ENCODE measurements around the gene FASTKD1. TPM values are rescaled to one million over a fixed set of nuclear protein-coding genes. Genes with fewer than 3 reads are reported as not detected.

The FASTKD1 gene
- total and polyA plus RNA-seq, 3 donors from 2014 or later: 24.8 to 40.2 (median 31.2) TPM

DNA sequence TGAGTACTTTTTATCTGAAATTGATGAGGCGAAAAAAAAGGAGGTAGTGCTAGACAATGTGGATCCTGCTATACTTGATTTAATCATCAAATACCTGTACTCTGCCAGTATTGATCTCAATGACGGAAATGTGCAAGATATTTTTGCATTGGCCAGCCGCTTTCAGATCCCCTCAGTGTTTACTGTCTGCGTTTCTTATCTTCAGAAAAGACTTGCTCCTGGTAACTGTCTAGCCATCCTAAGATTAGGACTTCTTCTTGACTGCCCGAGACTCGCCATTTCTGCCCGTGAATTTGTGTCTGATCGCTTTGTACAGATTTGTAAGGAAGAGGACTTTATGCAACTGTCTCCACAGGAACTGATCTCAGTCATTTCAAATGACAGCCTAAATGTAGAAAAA lies 63.7 kb downstream of the FASTKD1 start:
- no peak overlapping the region for H3K27ac ChIP-seq
- no peaks in the 10 kb centered on the region for H3K9me3 ChIP-seq
- H3K4me1 ChIP-seq: no peaks in the 10 kb centered on the region
- intact Hi-C loops (cut with DNase I; ENCODE audit: low total_unique reads): no loop called here
- no peak for TF ChIP-seq POLR2A (IDR thresholded peaks at IDR 0.05)
- TF ChIP-seq, protein P1, sequence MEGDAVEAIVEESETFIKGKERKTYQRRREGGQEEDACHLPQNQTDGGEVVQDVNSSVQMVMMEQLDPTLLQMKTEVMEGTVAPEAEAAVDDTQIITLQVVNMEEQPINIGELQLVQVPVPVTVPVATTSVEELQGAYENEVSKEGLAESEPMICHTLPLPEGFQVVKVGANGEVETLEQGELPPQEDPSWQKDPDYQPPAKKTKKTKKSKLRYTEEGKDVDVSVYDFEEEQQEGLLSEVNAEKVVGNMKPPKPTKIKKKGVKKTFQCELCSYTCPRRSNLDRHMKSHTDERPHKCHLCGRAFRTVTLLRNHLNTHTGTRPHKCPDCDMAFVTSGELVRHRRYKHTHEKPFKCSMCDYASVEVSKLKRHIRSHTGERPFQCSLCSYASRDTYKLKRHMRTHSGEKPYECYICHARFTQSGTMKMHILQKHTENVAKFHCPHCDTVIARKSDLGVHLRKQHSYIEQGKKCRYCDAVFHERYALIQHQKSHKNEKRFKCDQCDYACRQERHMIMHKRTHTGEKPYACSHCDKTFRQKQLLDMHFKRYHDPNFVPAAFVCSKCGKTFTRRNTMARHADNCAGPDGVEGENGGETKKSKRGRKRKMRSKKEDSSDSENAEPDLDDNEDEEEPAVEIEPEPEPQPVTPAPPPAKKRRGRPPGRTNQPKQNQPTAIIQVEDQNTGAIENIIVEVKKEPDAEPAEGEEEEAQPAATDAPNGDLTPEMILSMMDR (IDR thresholded peaks at IDR 0.05): no peak
- no peaks in the 10 kb centered on the region for H3K36me3 ChIP-seq (ENCODE audit: low read depth, missing control alignments)
- WGBS, 2 donors: 86 to 91% methylated on average over 8 of the region's 8 CpGs
- no peak for DNase-seq
- no peak overlapping the region for H3K4me3 ChIP-seq
- H3K27me3 ChIP-seq: no peaks in the 10 kb centered on the region

DNA sequence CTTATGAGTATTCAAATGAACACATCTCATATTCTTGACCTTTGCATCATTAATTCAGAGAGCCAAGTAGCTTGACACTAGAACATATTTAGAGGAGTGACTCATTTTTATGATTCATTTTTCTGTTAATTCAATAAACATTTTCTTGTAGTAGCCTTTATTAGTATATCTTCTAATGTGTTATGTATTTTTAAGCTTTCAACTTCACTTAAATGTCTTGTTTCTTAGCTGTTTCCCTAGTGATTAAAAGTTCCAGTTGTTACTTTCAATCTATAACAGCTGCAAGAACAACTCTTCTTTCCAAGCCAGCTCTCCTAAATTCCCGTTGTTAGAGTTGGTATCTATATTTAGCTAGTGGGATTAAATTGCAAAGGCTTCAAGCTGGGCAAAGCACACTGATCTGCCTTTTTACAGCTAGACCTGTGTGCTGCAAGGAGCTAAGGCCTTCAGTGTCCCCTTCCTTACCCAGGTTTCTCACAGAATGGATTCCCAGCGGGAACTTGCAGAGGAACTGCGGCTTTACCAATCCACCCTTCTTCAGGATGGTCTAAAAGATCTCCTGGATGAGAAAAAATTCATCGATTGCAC lies 64.3 kb downstream of the FASTKD1 start, which contains the start of gene KLHL41:
Gene KLHL41 (plus strand): TSS at position 405 of the 588 bp plus-strand sequence. CDS start 77 bp downstream, at position 482.
- DNase-seq: no peak
- Histone ChIP-seq H3K36me3 (ENCODE audit: low read depth, missing control alignments) (no peaks in the 10 kb centered on the region), H3K27ac (no peak within 1 kb of the TSS), H3K27me3 (no peaks in the 10 kb centered on the region), H3K9me3 (no peaks in the 10 kb centered on the region), H3K4me3 (no peak within 1 kb of the TSS), H3K4me1 (no peaks in the 10 kb centered on the region)
- WGBS, 2 donors: 60 to 68% methylated on average over 4 of the region's 4 CpGs
- TF ChIP-seq POLR2A (IDR thresholded peaks at IDR 0.05): no peak
- TF ChIP-seq, protein P1 (IDR thresholded peaks at IDR 0.05): no peak
- intact Hi-C loops (cut with DNase I; ENCODE audit: low total_unique reads): no loop called here

DNA sequence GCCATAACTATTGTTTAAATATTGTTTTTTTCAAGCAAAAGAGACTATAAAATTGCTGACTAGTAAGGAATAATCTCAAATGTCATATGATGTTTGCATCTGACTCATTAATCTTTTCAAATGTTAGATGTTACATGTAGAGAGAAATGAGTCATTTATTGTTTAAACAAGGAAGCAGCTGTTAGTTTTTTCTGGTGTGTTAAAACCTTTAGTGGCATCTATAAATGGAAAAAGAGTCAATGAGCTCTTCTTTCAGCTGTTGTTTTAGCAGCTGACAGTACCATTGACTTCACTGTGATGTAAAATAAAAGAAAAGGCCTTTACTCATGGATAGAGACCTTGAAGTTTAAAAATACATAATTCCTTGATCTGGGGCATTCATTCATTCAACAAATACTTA lies 66.0 kb downstream of the FASTKD1 start:
- no peak for DNase-seq
- H3K36me3 ChIP-seq (ENCODE audit: low read depth, missing control alignments): no peaks in the 10 kb centered on the region
- TF ChIP-seq, protein P1 (IDR thresholded peaks at IDR 0.05): no peak
- no peak for TF ChIP-seq POLR2A (IDR thresholded peaks at IDR 0.05)
- no peak overlapping the region for H3K4me3 ChIP-seq
- H3K27me3 ChIP-seq: no peaks in the 10 kb centered on the region
- no peaks in the 10 kb centered on the region for H3K9me3 ChIP-seq
- H3K27ac ChIP-seq: no peak overlapping the region
- intact Hi-C loops (cut with DNase I; ENCODE audit: low total_unique reads): no loop called here
- H3K4me1 ChIP-seq: no peaks in the 10 kb centered on the region

DNA sequence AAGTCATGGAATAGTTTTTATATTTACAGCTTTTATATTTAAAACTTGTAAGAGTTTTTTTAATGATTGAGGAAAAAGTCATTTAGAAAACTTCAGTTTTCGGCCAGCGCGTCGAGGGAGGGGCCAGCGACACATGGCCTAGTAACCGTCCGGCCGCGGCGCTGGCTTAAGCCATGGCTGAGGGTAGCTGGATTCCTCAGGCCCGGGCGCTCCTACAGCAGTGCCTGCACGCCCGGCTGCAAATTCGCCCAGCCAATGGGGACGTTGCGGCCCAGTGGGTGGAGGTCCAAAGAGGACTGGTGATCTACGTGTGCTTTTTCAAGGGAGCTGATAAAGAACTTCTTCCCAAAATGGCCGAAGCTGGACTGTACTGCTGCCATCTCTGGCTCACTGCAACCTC lies 69.0 kb downstream of the FASTKD1 start:
- Histone ChIP-seq H3K9me3 (no peaks in the 10 kb centered on the region), H3K27me3 (no peaks in the 10 kb centered on the region), H3K4me3 (peak overlapping the region in 1 of 2 donors; percentile 42), H3K36me3 (ENCODE audit: low read depth, missing control alignments) (no peaks in the 10 kb centered on the region), H3K4me1 (no peaks in the 10 kb centered on the region), H3K27ac (no peak overlapping the region)
- no peak for TF ChIP-seq POLR2A (IDR thresholded peaks at IDR 0.05)
- TF ChIP-seq, protein P1 (IDR thresholded peaks at IDR 0.05): no peak
- DNase-seq: peak; percentile 33
- WGBS, 2 donors: 68 to 72% methylated on average over 12 to 19 of the region's 19 CpGs
- intact Hi-C loops (cut with DNase I; ENCODE audit: low total_unique reads): no loop called here

DNA sequence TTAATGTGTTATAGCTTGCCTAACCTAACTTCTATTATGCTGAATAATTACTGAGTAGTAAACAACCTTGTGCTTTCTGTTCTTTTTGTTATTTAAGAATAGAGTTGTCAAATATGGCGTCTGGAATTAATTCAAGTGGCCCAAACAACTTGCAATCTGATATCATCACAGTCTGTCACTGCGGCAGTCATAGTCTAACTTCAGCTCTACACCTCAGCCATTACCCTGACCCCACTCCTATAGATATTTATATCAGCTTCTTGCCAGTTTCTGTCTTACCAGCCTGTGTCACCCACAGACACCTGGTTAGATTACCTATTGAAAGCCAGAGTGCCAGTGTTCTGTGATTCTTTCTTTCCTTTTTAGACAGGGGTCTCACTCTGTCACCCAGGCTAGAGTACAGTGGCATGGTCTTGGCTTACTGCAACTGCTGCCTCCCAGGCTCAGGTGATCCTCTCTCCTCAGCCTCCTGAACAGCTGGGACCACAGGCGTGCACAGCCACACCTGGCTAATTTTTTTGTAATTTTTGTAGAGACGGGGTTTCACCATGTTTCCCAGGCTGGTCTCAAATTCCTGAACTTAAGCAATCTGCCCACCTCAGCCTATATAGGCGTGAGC lies 78.2 kb downstream of the FASTKD1 start:
- intact Hi-C loops (cut with DNase I; ENCODE audit: low total_unique reads): no loop called here
- WGBS, 2 donors: 88 to 96% methylated on average over 5 of the region's 5 CpGs

More for the DNA sequence above, 78.2 kb downstream of the FASTKD1 start:
- Histone ChIP-seq H3K27ac (no peak overlapping the region), H3K9me3 (no peaks in the 10 kb centered on the region), H3K27me3 (no peaks in the 10 kb centered on the region), H3K36me3 (ENCODE audit: low read depth, missing control alignments) (no peaks in the 10 kb centered on the region), H3K4me3 (no peak overlapping the region), H3K4me1 (no peaks in the 10 kb centered on the region)
- TF ChIP-seq, protein P1 (IDR thresholded peaks at IDR 0.05): no peak
- TF ChIP-seq POLR2A (IDR thresholded peaks at IDR 0.05): no peak
- no peak for DNase-seq

Measured in testis (tissue), 3 donors.